LNCAP (cell line): ENCODE results near the gene LRRK2.

Experiments used
- TF ChIP-seq, protein P1 (sequence below): fragments of 450-650 bp; IDR thresholded peaks from 2 replicates; pipeline ENCODE4 v1.5.1; 2017; ENCODE audit warnings: mild to moderate bottlenecking

LRRK2 gene

DNA sequence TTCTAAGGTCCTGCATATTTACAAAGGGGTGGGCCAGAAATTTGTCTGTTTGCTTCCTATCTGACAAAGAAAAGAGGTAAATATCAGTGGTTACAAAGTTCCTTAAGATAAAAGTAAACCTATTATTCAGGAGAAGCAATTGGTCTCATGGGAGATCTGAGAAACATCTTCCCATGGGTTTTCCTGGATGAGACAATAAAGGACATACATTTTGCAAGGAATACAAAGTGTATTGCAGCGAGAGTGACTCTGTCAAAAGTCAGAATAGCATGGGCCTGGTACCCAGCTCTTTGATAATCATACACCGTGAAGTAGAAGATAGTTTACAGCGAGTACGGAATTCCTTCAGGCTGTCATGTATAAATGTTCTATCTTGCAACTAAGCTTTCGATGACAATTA, 14.2 kb downstream of the LRRK2 start:
- TF ChIP-seq, protein P1, sequence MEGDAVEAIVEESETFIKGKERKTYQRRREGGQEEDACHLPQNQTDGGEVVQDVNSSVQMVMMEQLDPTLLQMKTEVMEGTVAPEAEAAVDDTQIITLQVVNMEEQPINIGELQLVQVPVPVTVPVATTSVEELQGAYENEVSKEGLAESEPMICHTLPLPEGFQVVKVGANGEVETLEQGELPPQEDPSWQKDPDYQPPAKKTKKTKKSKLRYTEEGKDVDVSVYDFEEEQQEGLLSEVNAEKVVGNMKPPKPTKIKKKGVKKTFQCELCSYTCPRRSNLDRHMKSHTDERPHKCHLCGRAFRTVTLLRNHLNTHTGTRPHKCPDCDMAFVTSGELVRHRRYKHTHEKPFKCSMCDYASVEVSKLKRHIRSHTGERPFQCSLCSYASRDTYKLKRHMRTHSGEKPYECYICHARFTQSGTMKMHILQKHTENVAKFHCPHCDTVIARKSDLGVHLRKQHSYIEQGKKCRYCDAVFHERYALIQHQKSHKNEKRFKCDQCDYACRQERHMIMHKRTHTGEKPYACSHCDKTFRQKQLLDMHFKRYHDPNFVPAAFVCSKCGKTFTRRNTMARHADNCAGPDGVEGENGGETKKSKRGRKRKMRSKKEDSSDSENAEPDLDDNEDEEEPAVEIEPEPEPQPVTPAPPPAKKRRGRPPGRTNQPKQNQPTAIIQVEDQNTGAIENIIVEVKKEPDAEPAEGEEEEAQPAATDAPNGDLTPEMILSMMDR, result no peak

DNA sequence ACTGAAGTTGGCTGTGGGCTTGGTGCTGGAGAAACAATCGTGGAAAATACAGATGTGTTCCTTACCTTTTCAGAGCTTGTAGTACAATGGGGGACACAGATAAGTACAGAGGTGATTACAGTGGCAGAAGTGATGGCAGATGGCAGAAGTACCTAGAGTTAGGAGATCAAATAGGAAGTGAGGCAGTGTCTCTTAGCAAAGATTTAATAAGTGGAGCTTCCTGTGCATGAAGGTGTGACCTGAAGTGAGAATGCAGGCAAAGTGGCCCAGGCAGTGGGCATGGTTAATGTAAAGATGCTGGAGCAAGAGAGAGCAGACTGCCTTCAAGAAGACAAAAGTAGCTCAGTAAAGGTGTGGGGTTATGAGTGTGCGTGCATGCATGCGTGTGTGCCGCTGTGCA, 16.0 kb downstream of the LRRK2 start:
- TF ChIP-seq, protein P1, result no peak

DNA sequence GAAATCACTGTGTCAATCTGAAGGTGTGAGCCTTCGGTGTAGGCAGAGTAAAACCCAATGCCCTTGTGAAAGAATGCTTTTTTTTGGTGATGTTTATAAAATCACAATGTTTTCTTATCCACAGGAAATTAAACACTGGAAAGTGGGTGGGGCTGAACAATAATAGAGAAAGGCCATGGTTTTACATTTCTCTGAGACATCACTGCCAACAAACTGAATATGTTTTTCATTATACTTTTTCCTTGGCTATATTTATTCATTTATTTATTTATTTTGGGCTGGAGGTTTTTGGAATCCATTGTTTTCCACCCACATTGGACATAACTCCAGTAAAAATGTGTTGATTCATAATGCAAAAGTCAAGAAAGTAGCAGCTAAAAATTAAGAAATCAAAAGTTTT, 16.9 kb downstream of the LRRK2 start:
- TF ChIP-seq, protein P1, result no peak

DNA sequence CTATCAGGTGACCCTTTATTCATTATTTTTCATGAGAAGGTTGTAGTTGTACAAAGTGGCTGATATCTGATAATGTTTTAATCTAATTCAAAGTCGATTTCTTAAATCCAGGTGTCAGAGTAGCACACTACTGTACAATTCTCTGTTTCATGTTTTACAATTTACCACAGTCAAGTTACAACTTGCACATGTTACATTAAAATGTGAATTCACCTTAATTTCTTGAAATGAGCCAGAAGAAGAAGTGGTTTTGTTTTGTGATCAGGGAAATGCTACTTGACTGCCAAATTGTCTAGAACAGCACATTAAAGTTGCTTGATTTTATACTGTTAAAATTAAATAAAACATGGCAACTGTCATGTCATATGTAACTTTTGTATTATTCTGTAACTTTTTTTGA, 23.2 kb downstream of the LRRK2 start:
- TF ChIP-seq, protein P1, result no peak

DNA sequence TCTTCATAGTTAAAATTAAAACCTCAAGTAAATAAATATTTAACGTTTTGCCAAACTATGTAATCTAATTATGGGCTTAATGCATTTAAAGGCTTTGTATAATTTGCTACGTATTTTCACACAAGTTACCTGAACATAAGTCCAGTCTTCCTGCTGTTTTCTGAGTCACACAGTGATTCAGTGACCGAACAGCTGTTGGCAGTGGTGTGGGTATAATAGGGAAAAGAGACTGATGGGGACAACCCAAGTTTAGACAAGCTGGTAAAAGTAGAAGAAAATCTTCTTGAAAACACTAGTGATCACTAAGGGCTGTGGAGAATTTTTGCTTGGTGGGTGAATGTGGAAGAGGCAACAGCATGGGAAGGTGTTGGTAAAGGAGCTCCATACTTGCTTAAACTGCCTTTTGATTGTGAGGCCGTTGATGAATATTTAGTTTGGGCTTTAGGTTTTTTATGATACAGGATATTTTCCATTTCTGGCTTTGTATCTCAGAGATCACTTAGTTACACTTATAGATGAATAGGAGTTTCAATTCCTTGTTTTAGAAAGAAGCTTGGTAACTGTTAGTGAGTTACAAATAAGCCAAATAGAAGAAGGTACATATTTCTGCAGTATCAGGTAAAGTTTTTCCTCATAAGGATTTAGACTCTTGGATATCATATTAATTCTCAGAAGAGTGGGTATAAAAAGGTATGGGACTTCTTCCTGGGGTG, 23.9 kb downstream of the LRRK2 start:
- TF ChIP-seq, protein P1, result no peak

DNA sequence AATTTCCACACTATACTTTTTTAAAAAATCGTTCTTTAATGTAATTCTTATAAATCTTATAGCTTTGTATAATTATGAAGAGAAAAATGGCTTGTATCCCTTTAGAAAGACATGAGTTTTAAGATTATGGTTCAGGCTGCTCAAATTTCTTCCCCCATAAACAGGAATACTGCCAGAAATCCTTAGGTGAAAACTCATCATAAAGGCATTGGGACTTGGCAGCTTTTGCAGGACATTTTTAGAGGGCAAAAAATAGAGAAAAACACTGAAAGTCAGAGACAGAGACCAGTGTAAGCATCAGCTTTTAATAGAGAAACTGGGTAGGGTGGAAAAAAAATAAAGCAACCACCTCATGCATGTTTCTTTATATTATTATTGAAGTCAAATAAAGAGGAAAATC, 29.1 kb downstream of the LRRK2 start:
- TF ChIP-seq, protein P1, result no peak

DNA sequence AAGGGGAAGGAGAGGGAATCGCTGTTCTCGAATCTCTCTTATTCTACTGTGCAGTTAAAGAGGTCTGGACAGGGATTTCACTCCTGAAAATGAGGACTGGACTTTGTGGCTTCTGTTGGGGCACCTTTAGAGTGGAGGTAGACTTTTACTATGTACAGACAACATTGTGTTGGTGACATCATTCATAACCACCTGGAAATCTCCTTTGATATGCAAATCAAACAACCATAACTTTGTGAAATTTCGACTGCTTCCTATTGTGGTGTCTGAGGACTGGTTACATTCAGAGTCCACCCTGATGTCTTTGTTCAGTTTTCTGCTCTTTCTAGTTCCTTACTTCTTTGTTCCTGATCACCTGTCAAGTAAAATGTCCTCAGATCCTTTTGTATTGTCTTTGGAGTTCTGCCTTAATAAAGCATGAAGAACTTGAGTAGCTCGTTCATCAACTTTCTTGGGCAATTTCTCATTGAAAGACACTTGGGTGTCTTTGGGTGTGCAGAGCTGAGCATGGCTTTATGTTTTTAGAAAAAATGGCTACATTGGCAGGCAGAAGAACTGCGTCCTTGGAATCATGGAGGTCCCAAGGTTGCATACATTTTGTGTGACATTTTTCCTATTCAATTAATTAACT, 29.8 kb downstream of the LRRK2 start:
- TF ChIP-seq, protein P1, result no peak
